Measurements from ENCODE around the gene DAZL.
"Not testable (repeated sequence)": the region's sequence is repeated elsewhere in the genome, so short reads cannot be mapped to it uniquely, and the experiment has no call there.

Gene DAZL

DNA sequence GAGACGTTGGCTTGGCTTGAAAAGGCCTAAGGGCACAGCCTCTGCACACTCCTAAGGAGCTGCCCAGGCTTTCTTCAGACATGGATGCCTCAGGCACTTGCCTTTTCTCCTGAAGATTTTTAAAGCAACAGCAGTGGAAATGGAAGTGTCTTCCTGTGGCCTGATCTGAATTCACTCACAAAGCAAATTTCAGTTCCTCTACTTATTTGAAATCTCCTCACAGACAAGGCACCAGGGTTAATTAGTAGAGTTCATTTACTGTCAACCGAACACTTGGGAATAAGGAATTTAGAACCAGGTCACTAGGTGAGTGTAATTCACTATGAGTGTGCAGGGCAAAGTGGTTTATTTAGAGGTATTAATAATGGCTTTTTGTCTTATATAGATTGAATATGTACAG, 27.2 kb upstream of the DAZL start:
- TF ChIP-seq, protein P1, sequence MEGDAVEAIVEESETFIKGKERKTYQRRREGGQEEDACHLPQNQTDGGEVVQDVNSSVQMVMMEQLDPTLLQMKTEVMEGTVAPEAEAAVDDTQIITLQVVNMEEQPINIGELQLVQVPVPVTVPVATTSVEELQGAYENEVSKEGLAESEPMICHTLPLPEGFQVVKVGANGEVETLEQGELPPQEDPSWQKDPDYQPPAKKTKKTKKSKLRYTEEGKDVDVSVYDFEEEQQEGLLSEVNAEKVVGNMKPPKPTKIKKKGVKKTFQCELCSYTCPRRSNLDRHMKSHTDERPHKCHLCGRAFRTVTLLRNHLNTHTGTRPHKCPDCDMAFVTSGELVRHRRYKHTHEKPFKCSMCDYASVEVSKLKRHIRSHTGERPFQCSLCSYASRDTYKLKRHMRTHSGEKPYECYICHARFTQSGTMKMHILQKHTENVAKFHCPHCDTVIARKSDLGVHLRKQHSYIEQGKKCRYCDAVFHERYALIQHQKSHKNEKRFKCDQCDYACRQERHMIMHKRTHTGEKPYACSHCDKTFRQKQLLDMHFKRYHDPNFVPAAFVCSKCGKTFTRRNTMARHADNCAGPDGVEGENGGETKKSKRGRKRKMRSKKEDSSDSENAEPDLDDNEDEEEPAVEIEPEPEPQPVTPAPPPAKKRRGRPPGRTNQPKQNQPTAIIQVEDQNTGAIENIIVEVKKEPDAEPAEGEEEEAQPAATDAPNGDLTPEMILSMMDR (IDR thresholded peaks at IDR 0.05; ENCODE audit: borderline replicate concordance, control extremely low read depth, extremely low read depth, insufficient read depth, missing control alignments) = no peak
- DNase-seq (ENCODE audit: low spot score) = no peak
- in situ Hi-C loops (cut with MboI; ENCODE audit: low sequenced_read_pairs, unreplicated experiment) = no loop called here

DNA sequence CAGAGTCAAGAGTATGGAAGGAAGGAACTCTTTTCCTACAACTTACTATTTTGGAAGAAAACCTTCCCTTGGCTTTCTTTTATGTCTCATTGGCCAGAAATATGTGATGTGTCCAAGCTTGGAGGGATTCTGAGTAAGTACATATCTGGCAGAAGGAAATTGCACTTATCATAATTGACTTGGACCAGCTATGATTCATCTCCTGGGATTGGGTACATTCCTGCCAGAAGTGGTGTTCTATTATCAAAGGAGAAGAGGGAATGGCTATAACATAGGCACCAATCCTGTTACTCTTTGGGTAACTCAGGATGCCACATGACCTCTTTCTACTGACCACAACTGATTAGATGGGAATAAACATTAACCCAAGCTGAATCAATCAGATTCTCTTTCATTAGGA, 13.5 kb upstream of the DAZL start:
- in situ Hi-C loops (cut with MboI; ENCODE audit: low sequenced_read_pairs, unreplicated experiment) = loop anchor here (25.0 kb wide), 1 partner anchor 794 kb away; no protein-coding TSS in a partner anchor
- DNase-seq (ENCODE audit: low spot score) = no peak
- TF ChIP-seq, protein P1 (IDR thresholded peaks at IDR 0.05; ENCODE audit: borderline replicate concordance, control extremely low read depth, extremely low read depth, insufficient read depth, missing control alignments) = no peak

DNA sequence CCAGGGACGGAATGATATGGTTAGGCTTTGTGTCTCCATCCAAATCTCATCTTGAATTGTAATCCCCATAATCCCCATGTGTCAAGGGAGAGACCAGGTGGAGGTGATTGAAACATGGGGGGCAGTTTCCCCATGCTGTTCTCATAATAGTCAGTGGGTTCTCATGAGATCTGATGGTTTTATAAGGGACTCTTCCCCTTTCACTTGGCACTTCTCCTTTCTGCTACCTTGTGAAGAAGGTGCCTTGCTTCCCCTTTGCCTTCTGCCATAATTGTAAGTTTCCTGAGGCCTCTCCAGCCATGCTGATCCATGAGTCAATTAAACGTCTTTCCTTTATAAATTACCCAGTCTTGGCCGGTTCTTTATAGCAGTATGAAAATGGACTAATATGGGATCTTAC, 11.9 kb upstream of the DAZL start:
- in situ Hi-C loops (cut with MboI; ENCODE audit: low sequenced_read_pairs, unreplicated experiment) = loop anchor here (25.0 kb wide), 1 partner anchor 795 kb away; no protein-coding TSS in a partner anchor
- DNase-seq (ENCODE audit: low spot score) = not testable (repeated sequence)

DNA sequence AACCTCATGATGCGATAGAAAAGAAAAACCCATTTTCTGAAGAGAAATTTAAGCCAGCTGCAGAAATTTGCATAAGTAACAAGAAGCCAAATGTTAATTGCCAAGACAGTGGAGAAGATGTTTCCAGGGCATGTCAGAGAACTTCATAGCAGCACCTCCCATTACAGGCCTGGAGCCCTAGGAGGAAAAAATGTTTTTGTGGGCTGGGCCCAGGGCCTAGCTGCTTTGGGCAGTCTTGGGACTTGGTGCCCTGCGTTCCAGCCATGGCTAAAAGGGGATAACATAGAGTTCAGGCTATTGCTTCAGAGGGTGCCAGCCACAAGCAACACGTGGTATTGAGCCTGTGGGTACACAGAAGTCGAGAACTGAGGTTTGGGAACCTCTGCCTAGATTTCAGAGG, 10.9 kb upstream of the DAZL start:
- in situ Hi-C loops (cut with MboI; ENCODE audit: low sequenced_read_pairs, unreplicated experiment) = loop anchor here (25.0 kb wide), 1 partner anchor 796 kb away; no protein-coding TSS in a partner anchor
- TF ChIP-seq, protein P1 (IDR thresholded peaks at IDR 0.05; ENCODE audit: borderline replicate concordance, control extremely low read depth, extremely low read depth, insufficient read depth, missing control alignments) = no peak
- DNase-seq (ENCODE audit: low spot score) = no peak

DNA sequence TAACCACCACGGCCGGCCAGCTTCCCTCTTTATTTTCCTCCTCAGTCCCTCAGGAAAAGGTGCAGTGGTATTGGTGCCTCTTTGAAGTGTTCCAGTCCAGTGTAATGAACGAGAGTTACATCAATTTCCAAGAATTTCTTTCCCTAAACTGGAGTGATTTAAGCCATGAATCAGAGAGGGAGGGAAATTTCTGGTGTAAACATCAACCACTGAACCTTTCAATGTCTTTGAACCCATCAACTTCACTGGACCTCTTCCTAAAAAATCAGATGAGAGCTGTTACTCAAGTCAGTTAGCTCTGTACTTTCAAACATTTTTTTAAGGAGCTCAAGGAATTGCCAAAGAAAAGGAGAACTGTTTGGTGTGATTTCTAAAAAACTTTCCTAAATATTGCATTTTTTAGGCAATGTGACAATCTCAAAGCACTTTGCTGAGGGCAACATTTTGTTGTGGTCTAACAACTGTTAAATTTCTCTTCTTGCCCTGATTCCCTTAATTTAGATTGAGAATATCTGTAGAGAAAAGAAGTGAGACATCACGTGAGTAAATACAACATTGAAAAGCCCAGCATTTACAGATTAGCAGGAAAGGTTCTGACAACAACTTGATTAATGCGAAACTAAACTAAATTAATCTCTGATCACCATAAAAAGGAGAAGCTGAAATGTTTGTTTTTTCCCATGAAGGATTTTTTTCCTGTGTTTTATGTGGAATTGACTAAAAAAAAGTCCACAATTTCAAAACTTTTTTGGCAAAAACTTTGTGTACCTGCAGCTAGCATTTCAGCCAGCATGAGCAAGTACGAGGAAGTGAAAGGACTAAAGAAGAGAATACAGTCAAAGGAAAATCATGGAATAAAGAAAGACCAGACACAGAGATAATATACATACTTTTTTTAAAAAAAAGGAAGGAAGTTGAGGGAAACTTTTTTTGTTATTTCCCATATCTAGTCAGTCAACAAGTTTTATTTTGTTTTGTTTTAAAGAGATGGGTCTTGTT, 9.1 kb upstream of the DAZL start:
- DNase-seq (ENCODE audit: low spot score) = no peak
- TF ChIP-seq, protein P1 (IDR thresholded peaks at IDR 0.05; ENCODE audit: borderline replicate concordance, control extremely low read depth, extremely low read depth, insufficient read depth, missing control alignments) = no peak
- in situ Hi-C loops (cut with MboI; ENCODE audit: low sequenced_read_pairs, unreplicated experiment) = loop anchor here (25.0 kb wide), 1 partner anchor 798 kb away; no protein-coding TSS in a partner anchor

DNA sequence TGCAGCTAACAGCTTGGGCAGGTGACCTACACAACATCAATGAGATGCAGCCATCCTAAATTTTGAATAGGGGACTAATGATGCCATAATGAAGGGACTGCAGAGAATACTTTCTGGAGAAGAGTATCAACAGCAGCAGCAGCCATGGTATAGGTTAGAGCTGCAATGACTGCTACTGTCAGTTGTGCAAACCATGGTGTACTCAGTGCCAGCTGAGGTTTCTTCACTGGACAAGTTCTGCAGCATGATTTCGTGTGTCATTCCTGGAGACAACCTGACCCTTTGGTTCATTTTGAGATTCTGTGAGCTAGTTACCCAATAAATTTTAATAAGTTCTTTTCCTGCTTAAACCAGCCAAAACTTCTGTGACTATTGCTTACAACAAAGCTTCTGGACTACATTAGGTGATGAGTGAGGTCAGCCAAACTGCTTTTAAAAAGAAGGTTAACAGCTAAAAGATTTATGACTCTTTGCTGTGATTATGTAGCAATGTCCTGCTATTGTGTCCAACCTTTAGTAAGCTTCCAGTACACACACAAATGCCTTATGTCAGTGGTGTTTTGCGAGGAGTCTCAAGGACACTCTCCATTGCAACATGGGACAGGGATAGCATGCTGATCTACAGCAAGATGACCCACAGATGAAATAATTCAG, 4.8 kb upstream of the DAZL start:
- in situ Hi-C loops (cut with MboI; ENCODE audit: low sequenced_read_pairs, unreplicated experiment) = loop anchor here (10.0 to 25.0 kb wide), 2 partner anchors 625 to 802 kb away; no protein-coding TSS in a partner anchor
- no peak for DNase-seq (ENCODE audit: low spot score)
- TF ChIP-seq, protein P1 (IDR thresholded peaks at IDR 0.05; ENCODE audit: borderline replicate concordance, control extremely low read depth, extremely low read depth, insufficient read depth, missing control alignments) = no peak
